D721Med (cell line): ENCODE measurements around the gene PRPF18.

Experiments used
- DNase-seq: peaks from one replicate; pipeline ENCODE4 v3.0.0; 2011; ENCODE audit warnings: low spot score; ENCODE audit not compliant: insufficient read length
- FAIRE-seq: peaks from 2 replicates; lab custom pipeline; 2011; peaks lifted over from hg19 to GRCh38; lab: Jason Lieb, UNC
- TF ChIP-seq, protein P1 (sequence below): IDR thresholded peaks from 2 replicates; pipeline ENCODE4 v1.5.1; 2012; ENCODE audit warnings: mild to moderate bottlenecking, control low read depth; ENCODE audit not compliant: insufficient read depth; ENCODE audit errors: missing control alignments

The PRPF18 gene

DNA sequence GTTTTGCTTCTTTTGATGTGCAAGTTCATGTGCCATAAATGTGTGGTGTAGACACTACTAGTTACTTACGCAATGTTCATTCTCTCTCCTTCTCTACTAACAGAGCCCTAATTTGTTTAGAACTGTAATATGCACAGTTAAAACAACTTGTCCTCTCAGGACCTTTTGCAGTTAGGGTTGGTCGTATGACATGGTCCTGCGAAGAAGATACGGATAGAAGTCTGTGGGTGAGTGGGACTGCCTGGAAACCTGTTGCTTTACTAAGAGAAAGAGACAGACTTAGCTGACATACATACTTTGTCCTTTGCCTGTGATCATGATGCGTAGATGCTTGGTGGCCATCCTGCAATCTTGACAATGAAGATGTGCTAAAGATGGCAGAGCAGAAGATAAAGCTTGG is 51.1 kb downstream of the PRPF18 start:
- FAIRE-seq (no peak), DNase-seq (no peak)
- TF ChIP-seq, protein P1, sequence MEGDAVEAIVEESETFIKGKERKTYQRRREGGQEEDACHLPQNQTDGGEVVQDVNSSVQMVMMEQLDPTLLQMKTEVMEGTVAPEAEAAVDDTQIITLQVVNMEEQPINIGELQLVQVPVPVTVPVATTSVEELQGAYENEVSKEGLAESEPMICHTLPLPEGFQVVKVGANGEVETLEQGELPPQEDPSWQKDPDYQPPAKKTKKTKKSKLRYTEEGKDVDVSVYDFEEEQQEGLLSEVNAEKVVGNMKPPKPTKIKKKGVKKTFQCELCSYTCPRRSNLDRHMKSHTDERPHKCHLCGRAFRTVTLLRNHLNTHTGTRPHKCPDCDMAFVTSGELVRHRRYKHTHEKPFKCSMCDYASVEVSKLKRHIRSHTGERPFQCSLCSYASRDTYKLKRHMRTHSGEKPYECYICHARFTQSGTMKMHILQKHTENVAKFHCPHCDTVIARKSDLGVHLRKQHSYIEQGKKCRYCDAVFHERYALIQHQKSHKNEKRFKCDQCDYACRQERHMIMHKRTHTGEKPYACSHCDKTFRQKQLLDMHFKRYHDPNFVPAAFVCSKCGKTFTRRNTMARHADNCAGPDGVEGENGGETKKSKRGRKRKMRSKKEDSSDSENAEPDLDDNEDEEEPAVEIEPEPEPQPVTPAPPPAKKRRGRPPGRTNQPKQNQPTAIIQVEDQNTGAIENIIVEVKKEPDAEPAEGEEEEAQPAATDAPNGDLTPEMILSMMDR, result no peak

- no peak for DNase-seq
- FAIRE-seq, result no peak
- TF ChIP-seq, protein P1, result no peak
These were observed 55.5 kb downstream of the PRPF18 start for GRCh38 chr10:13642293-13642692.

DNA sequence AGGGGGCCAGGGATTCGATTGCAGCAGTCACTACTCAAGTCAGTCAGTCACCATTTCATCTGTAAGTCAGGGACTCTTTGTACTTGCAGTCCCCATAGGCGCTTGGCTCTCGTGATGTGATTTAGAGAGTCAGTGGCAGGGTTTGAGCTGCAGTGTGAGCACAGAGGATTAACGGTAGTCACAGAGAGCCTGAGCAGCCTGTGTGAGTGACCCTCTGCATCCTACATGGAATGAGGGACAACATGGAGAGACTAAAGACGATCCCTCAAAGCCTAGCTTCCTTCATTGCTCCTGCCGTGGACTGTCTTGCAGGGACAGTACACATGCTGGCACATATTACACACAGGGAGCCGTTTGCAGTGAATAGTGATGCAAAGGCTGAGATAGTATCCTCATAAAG is 56.3 kb downstream of the PRPF18 start:
- FAIRE-seq (no peak), DNase-seq (no peak)

DNA sequence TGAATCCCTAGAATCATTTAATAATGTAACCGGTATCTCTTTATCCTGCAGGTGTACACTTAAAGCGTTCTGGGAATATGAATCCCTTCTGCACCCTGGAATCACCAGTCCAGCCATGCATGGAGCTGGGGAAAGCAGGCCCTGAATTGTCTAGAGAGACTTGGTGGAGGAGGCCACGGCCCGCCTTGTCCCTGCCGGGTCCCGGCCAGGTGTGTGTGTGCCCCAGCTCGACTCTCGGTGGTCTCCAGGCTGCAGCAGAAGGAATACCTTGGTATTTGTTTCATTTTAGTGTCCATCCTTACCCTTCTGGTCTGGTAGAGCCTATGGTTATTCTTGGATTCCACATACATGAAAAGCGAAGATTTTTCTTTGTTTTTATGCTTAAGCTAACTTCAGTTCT is 58.1 kb downstream of the PRPF18 start:
- TF ChIP-seq, protein P1, result no peak
- DNase-seq (no peak), FAIRE-seq (no peak)

More for the DNA sequence above, 56.3 kb downstream of the PRPF18 start:
- TF ChIP-seq, protein P1, result no peak

DNA sequence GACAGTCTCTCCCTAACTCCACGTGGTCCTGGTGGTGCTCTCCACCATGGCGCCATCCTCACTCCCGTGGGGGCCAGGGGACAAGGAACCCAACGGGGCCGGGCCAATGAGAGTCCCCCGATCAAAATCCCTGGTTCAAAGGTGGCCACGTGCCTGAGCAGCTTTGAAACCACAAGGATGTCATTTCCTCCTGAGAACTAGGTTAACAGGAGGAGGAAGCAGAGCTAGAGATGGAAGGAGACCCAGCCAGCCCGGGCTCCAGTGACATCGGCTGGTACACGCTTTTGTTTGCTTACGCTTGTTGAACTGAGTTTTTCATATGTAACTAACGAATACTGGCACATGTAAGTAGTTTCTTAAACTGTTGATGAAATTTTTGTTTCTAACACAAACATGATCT is 61.7 kb downstream of the PRPF18 start:
- no peak for DNase-seq
- no peak for FAIRE-seq
- TF ChIP-seq, protein P1, result no peak

- TF ChIP-seq, protein P1, result no peak
- DNase-seq, result no peak
- FAIRE-seq, result no peak
These were observed 63.2 kb downstream of the PRPF18 start for GRCh38 chr10:13649844-13650520.

GRCh38 chr10:13650961-13651360 is 64.2 kb downstream of the PRPF18 start:
- TF ChIP-seq, protein P1, result no peak
- DNase-seq (no peak), FAIRE-seq (no peak)
